ENCODE measurements around the gene SH3BGR. TPM values are rescaled to one million over a fixed set of nuclear protein-coding genes. Genes with fewer than 3 reads are reported as not detected.

The SH3BGR gene
- 5.1 TPM for total RNA-seq

GRCh38 chr21:39451332-39452206 is at the start of gene SH3BGR:
TSS of gene SH3BGR (plus strand) at chr21:39451970. CDS start at chr21:39452097, 127 bp downstream.

GRCh38 chr21:39445321-39446269 is 6.2 kb upstream of the SH3BGR start, which contains the start of gene LCA5L:
TSS of gene LCA5L (minus strand) at chr21:39445778. CDS start at chr21:39428493, 17,285 bp downstream.

Small RNA genes lying within 50 kb of the gene (small RNA-seq; reads per million reads assigned to genes)
- 0.33 reads per million, percentile 29 among the genes with 10 or more reads in this experiment for gene MIR6508

Other genes with a start within 250 kb of the SH3BGR start
- gene BRWD1, start 138.3 kb upstream of the SH3BGR start, total RNA-seq: 270 TPM
- gene HMGN1, start 102.9 kb upstream of the SH3BGR start, total RNA-seq: 127 TPM
- 1.2 TPM for gene LCA5L, start 6.2 kb upstream of the SH3BGR start, total RNA-seq
- 3.2 TPM for gene B3GALT5, start 161.0 kb downstream of the SH3BGR start, total RNA-seq

All from diencephalon (tissue), 1 donor.